Eye (tissue), 1 donor: ENCODE results near the gene ATXN7L1.

Source experiments
- DNase-seq: peaks from one replicate; pipeline ENCODE4 v3.0.0-alpha.2; 2015

Gene ATXN7L1

GRCh38 chr7:105565190-105565589 is 311.2 kb downstream of the ATXN7L1 start:
- no peak for DNase-seq

- no peak for DNase-seq
These were observed 316.5 kb downstream of the ATXN7L1 start for GRCh38 chr7:105559926-105560325.
